TTC549 (cell line): ENCODE measurements around the gene DDX4.
"Not testable (repeated sequence)": the region's sequence is repeated elsewhere in the genome, so short reads cannot be mapped to it uniquely, and the experiment has no call there.

ENCODE experiments used
- FAIRE-seq: peaks from 2 replicates; lab custom pipeline; 2012; peaks lifted over from hg19 to GRCh38; lab: Jason Lieb, UNC

Gene DDX4

DNA sequence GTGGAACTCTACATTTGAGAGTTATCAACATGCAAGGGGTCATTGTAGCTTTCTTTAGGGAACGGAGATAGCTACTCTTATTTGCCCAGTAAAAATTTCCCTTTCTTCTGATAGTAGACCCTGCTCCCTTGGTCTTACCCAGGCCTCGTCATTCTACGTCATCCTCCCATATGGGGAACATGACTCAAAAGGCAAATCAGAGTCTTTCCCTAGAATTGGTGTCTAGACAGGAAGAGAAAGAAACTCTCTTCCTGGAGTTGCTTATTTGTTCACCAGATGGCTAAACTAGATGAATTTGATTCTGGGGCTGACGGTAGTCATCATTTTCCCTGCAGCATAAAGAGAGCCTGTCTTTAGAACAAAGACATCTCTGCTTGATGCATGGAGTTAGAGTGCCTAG lies 13.6 kb upstream of the DDX4 start:
- FAIRE-seq, result no peak

- FAIRE-seq, result no peak
Observed at GRCh38 chr5:55731848-55732247, 6.0 kb upstream of the DDX4 start.

GRCh38 chr5:55732585-55732984 lies 5.3 kb upstream of the DDX4 start:
- no peak for FAIRE-seq

DNA sequence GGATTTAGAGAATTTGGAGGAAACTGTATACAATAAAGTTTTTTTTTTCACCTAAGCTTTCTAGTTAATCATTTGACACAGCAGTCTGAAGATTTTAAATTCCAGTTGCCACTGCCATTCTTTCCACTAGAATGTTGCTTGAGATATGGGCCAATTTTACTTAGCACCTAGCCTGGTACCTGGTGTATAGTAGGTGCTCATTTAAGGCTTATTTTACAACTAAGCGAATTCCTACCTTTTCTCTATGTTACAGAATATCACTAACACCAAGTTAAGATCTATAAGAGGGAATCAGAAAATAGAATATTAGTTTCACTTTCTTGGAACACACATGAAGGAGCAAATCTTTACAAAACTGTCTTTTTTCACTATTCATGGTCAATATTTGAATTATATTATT lies 3.2 kb upstream of the DDX4 start:
- FAIRE-seq, result no peak

DNA sequence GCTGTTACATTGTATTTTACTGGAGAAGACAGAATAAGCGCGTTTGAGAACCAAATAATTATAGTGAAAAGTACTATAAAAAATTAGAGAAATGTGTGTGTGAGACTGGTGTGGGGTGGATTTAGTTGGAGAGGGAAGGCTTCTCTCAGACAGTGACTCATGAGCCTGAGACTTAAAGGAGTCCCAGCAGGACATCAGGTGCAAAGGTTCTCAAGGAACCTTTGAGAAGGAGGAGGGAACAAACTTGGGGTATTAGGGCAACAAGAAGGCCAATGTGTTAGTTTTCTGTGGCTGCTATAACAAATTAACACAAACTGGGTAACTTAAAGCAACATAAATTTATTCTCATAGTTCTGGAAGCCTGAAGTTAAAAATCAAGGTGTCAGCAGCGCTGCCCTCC lies 4.9 kb downstream of the DDX4 start:
- FAIRE-seq, result no peak

GRCh38 chr5:55747778-55748318 lies 10.0 kb downstream of the DDX4 start:
- no peak for FAIRE-seq

- no peak for FAIRE-seq
Observed at GRCh38 chr5:55749387-55749786, 11.5 kb downstream of the DDX4 start.

GRCh38 chr5:55750063-55750462 lies 12.2 kb downstream of the DDX4 start:
- FAIRE-seq, result no peak

DNA sequence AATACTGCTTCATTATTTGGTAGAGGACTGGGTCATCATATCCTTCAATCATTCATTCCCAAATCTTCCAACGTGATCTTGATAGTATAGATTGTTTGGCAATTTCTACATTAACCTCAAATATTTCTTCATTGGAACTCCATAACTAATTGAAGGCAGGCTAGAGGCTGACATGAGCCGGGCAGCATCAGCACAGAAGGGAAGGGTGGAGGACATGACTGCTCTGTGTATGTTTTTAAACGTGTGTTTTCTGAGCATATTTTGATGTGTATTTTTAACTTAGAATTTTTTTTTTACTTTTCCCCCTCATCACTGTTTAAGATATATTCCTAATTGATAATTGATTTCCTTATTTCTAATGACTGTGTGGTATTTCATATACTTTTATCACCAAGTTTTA lies 12.6 kb downstream of the DDX4 start:
- no peak for FAIRE-seq

DNA sequence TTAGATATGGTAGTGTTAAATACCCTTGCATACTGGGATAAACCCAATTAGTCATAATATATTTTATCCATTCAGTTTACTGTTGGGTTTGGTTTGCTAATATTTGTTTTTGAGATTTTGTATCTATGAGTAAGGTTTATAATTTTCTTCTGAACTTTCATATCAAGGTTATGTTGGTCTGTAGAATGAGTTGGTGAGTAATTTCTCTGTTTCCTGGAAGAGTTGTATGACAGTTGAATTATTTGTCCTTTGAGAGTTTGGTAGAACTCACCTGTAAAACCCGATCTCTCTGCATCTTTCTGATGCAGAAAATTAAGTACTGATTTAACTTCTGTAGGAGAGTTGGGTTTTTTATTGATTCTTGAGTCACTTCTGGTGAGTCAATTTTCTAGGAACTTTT lies 20.4 kb downstream of the DDX4 start:
- no peak for FAIRE-seq

GRCh38 chr5:55758714-55759113 lies 20.9 kb downstream of the DDX4 start:
- no peak for FAIRE-seq

DNA sequence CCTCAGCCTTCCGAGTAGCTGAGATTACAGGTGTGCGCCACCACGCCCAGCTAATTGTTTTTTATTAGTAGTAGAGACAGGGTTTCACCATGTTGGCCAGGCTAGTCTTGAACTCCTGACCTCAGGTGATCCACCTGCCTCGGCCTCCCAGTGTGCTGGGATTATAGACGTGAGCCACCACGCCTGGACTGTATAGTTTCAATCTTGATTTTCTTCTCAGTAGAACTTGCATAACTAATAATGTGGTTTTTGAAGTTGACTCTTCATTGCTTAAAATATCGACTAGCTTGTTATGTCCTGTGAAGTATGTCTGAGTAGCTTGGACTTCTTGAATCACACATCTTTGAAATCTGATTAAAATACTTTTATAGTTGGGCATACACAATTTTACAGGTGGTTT lies 23.9 kb downstream of the DDX4 start:
- not testable (repeated sequence) for FAIRE-seq

- FAIRE-seq, result no peak
Observed at GRCh38 chr5:55763746-55764420, 26.0 kb downstream of the DDX4 start.

DNA sequence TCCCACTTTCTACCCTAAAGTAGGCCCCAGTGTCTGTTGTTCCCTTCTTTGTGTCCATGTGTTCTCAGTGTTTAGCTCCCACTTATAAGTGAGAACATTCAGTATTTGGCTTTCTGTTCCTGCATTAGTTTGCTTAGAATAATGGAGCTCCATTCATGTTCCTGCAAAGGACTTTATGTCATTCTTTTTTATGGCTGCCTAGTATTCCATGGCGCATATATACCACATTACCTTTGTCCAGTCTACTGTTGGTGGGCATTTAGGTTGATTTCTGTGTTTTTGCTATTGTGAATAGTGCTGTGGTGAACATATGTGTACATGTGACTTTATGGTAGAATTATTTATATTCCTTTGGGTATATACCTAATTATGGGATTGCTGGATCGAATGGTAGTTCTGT lies 30.4 kb downstream of the DDX4 start:
- no peak for FAIRE-seq

GRCh38 chr5:55771175-55771655 lies 33.4 kb downstream of the DDX4 start:
- FAIRE-seq, result no peak

DNA sequence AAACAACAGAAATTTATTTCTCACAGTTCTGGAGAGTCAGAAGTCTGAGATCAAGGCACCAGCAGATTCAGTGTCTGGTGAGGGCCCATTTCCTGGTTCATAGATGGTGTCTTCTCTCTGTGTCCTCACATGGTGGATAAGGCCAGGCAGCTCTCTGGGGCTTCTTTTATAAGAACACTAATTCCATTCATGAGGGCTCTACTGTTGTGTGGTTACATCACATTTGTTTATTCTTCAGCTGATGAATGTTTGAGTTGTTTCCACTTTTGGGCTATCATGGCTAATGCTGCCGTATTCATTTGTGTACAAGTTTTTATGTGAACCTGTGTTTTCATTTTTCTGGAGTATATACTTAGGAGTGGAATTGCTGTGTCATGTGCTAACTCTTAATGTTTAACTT lies 35.2 kb downstream of the DDX4 start:
- no peak for FAIRE-seq

GRCh38 chr5:55777332-55777731 lies 39.5 kb downstream of the DDX4 start:
- FAIRE-seq, result no peak

- FAIRE-seq, result no peak
Observed at GRCh38 chr5:55800924-55801323, 63.1 kb downstream of the DDX4 start.

- not testable (repeated sequence) for FAIRE-seq
Observed at GRCh38 chr5:55808814-55809213, 71.0 kb downstream of the DDX4 start.

- FAIRE-seq, result not testable (repeated sequence)
Observed at GRCh38 chr5:55815939-55816338, 78.1 kb downstream of the DDX4 start.

DNA sequence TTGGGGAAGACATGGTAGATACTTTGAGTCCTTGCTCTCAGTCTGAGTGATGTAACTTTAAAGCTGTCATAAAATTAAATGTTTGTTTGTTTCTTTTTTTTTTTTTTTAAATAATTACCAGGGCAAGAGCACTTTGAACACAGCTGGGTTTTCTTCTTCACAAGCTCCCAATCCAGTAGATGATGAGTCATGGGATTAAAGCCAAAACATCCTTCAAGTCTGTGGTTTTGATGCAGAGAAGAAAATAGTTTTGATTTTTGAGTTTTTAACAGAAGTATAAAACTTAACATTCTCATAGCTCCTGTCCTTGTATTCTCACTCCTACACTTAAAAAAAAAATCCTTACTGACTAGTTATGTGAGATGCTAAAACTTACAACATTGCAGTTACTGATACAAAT lies 78.5 kb downstream of the DDX4 start:
- FAIRE-seq, result no peak

- no peak for FAIRE-seq
Observed at GRCh38 chr5:55817030-55817429, 79.2 kb downstream of the DDX4 start.

GRCh38 chr5:55820488-55820887 lies 82.6 kb downstream of the DDX4 start:
- FAIRE-seq, result no peak

GRCh38 chr5:55821731-55822512 lies 84.1 kb downstream of the DDX4 start:
- no peak for FAIRE-seq
